Activated naive CD4-positive, alpha-beta T cell (primary cell): ENCODE data around the gene SERPINB6.
"Not testable (repeated sequence)": the region's sequence is repeated elsewhere in the genome, so short reads cannot be mapped to it uniquely, and the experiment has no call there.

Source experiments
- DNase-seq, 4 experiments: peaks; one replicate each; lab custom pipeline; 2025; lab: John Stamatoyannopoulos, UW

SERPINB6 gene

DNA sequence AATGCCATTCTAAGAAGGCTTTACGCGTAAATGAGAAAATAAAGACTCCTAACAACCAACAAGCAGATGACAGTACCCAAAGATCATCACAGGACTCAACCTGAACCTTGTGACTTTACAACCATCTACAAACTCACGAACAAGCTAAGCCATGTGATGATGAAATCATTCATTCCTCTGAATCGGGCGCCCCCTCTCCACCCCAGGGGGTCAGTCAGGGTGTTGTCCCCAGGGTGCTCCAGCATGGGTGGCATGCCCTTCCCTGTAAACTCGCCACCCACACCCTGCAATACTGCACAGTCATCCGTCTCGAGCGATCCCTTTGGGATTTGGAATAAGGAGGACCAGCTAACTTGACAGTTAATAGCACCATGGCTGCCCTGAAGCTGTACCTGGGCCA, 12.6 kb downstream of the SERPINB6 start:
- no peak for DNase-seq

- DNase-seq: peak in 1 of 4 experiments; percentile 9
Observed at GRCh38 chr6:2958331-2958711, 13.0 kb downstream of the SERPINB6 start.

GRCh38 chr6:2957696-2958330, 13.6 kb downstream of the SERPINB6 start:
- no peak for DNase-seq

DNA sequence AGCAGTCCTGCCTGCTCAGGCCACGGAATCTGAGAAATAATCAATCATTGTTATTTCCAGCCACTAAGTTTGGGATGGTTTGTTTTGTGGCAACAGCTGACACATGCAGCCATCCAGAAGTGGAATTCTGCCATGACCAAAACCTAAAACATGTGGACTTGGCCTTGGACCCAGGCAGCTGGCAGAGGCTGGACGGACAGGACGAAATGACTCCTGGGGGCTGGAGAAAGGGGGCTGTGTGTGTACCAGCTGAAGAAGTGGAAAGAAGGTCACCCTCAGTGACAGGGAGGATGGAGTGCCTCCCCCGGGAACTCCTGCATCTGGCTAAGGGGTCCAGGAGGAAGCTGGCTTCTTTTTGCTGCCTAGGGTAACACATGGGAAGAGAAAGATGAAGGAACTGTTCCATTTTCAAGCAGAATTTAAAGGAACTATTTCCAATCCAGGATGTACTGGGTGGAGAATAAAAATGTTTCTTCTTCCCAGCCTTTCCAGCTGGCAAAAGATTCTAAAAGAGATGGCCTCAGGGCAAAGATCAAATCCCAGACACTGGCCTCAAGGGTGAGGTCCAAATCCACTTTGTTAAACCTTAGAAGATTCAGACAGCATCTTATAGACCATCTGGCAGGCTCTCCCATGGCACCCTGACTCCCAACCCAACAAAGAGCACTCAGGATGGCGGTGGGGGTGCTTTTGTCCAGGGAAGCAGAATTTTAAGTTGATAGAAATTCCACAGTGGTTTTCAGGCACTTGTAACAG, 14.3 kb downstream of the SERPINB6 start:
- DNase-seq: no peak

DNA sequence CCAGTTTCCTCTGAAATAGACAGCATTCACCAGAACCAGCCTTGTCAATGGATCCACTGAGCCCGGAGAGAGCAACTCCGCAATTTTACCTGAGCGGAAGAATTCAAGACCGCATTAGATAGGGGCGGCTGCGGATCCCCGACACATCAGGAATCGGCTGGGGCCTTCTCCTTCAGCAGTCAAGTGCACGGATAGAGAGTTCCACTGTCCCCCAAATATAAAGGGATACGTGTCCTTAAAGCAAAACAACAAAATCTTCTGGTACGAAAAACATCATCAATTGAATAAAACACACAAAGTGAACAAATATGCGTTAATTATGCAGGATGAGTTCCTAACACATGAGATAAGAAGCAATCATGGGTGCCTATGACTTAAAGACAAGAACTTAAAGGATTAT, 18.3 kb downstream of the SERPINB6 start:
- no peak for DNase-seq

- peak in 1 of 4 experiments; percentile 27 for DNase-seq
Observed at GRCh38 chr6:2952557-2953095, 18.7 kb downstream of the SERPINB6 start.

GRCh38 chr6:2951728-2952127, 19.6 kb downstream of the SERPINB6 start:
- DNase-seq: no peak

- DNase-seq: no peak
Observed at GRCh38 chr6:2950713-2951112, 20.7 kb downstream of the SERPINB6 start.

GRCh38 chr6:2949536-2950083, 21.8 kb downstream of the SERPINB6 start:
- no peak for DNase-seq

GRCh38 chr6:2949121-2949520, 22.2 kb downstream of the SERPINB6 start:
- no peak for DNase-seq

DNA sequence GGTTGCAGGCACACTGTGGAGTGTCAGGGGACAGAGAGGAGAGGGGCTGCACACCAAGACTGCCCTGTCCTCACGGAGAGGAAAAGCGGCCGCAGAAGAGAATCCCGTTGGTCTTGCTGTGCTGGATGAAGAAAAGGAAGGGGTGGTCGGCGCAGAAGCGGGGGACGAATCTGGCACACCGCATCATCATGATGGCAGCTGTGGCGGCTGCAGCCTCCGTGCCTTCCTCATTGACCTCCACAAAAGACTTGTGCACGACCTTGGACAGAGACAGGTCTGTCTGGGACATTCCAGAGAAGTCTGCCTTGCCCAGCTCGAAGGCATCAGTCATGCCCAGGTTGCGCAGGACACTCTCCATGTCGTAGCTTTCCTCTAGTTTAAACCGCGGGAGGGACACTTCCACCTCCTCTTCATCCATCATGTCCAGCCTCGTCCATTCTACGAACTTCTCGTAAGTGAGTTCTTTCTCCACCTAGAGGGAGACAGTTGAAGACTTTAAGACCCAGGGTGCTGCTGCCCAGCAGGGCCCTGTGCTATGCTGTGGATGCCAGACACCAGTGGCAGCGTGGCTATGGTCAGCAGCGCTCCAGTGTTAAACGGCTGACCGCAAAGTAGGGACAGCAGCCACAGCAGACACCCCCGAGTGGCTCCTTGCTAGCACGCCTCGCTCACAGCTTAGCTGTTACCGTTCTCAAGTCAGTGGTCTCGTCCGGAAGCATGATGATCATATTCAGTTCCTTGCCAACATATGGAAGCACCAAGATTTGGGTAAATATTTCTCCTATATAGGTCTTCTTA, 22.9 kb downstream of the SERPINB6 start:
- DNase-seq: no peak

GRCh38 chr6:2947445-2947844, 23.9 kb downstream of the SERPINB6 start:
- no peak for DNase-seq

DNA sequence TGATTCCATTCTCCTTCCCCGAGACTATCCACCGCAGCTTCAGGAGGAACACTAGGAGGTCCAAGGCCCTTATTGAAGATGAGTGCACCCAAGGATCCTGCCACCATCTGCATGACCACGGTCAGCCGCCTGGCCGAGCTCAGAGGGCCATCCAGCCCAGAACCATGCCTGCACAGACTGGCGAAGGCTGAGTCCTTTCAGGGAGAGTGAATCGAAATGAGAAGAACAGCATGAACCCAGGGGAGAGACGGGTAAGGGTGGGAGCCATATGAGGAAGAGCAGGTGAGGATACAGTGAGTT, 26.3 kb downstream of the SERPINB6 start:
- DNase-seq: no peak

DNA sequence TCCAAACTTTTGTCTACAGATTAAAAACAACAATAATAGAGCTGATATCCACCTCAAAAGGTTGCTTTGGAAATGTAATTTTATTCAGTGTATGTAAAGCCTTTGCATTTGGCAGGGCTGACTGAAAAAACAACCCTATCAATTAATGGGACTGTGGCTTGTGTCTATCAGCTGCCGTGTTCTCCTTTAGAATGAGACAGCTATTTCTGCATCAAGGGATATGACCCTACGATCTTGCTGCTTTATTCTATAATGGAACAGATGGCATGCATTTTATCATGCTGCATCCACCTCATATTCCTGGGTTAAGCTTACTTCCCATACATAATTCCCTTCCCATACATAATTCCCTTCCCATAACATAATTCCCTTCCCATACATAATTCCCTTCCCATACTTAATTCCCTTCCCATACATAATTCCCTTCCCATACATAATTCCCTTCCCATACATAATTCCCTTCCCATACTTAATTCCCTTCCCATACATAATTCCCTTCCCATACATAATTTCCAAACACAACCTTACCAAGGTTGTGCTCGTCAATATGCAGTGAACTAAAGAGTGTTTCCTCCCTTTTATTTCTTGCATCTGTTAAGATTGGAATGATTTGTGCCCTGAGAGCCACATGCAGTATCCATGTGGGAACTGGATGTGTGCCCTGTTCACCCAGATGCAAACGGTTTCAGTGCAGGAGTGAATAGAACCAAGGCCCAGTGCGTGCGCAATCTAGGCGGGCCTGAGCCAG, 26.8 kb downstream of the SERPINB6 start:
- DNase-seq: no peak

- DNase-seq: no peak
Observed at GRCh38 chr6:2943564-2943955, 27.8 kb downstream of the SERPINB6 start.

- no peak for DNase-seq
Observed at GRCh38 chr6:2942914-2943563, 28.3 kb downstream of the SERPINB6 start.

- not testable (repeated sequence) for DNase-seq
Observed at GRCh38 chr6:2942116-2942515, 29.3 kb downstream of the SERPINB6 start.

DNA sequence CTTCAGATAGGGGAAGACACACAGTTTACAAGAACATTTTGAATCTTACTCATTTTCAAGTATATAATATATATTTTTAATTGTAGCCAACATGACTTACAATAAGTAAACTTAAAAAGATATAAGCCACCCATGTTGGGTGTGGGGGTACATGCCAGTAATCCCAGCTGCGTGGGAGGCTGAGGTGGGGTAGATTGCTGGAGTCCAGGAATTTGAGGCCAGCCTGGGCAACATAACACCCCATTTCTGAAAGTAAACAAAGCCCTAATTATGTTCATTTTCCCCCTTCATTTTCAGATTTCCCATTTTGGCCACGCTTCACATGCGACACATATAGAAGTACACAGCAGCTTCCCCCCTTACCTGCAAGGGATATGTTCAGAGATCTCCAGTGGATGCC, 30.5 kb downstream of the SERPINB6 start:
- DNase-seq: no peak

- peak; percentile 22 to 61 (median 48) for DNase-seq
Observed at GRCh38 chr6:2940010-2940850, 31.1 kb downstream of the SERPINB6 start.

- no peak for DNase-seq
Observed at GRCh38 chr6:2939315-2940009, 31.9 kb downstream of the SERPINB6 start.
